Calu3 (cell line): ENCODE data around the gene GSK3B. TPM values are rescaled to one million over a fixed set of nuclear protein-coding genes. Genes with fewer than 3 reads are reported as not detected.

Experiments
- BruUV-seq: library from RNA; stranded (reverse); fragments of 400-500 nt; replicated peaks from 2 replicates; lab custom pipeline; 2021; lab: Mats Ljungman, UMichigan
- CTCF ChIA-PET: fragments of 300-600 bp; sonication (Branson Sonifier 250); formaldehyde crosslinking; loops from one replicate; lab custom pipeline; 2022; ENCODE audit warnings: antibody characterized with exemption; lab: Charles Lee
- DNase-seq: peaks from one replicate; pipeline ENCODE4 v3.0.0; 2022
- H3K27ac Mint-ChIP-seq: one replicate; pipeline ENCODE4 v1.8.0; 2022; ENCODE audit warnings: mixed read lengths; ENCODE audit not compliant: unreplicated experiment
- H3K27me3 Mint-ChIP-seq: one replicate; pipeline ENCODE4 v1.8.0; 2022; ENCODE audit warnings: mixed read lengths; ENCODE audit not compliant: unreplicated experiment
- H3K36me3 Mint-ChIP-seq: one replicate; pipeline ENCODE4 v1.8.0; 2022; ENCODE audit warnings: mild to moderate bottlenecking, moderate library complexity, mixed read lengths; ENCODE audit not compliant: insufficient read depth, unreplicated experiment
- H3K4me1 Mint-ChIP-seq: one replicate; pipeline ENCODE4 v1.8.0; 2022; ENCODE audit warnings: mild to moderate bottlenecking, low read depth, mixed read lengths; ENCODE audit not compliant: unreplicated experiment
- H3K4me3 Mint-ChIP-seq: one replicate; pipeline ENCODE4 v1.8.0; 2022; ENCODE audit warnings: mild to moderate bottlenecking, low read depth, moderate library complexity, mixed read lengths; ENCODE audit not compliant: unreplicated experiment
- H3K9me3 Mint-ChIP-seq: one replicate; pipeline ENCODE4 v1.8.0; 2022; ENCODE audit warnings: low read depth, mixed read lengths; ENCODE audit not compliant: unreplicated experiment
- intact Hi-C: fragments of 100-400 bp; cut with micrococcal nuclease; formaldehyde crosslinking; loops from one replicate; pipeline ENCODE4 v1.10.0; 2022; ENCODE audit not compliant: unreplicated experiment
- total RNA-seq: library from RNA; stranded (reverse); gene quantifications from 2 replicates; pipeline ENCODE4 v1.2.3, GENCODE V29; 2022
- TF ChIP-seq, protein P1 (sequence below): fragments of 200-600 bp; IDR thresholded peaks from one replicate; pipeline ENCODE4 v1.8.0; 2022; ENCODE audit warnings: antibody characterized with exemption; ENCODE audit not compliant: unreplicated experiment

GSK3B gene
- total RNA-seq, 1 experiment from 2014 or later, result 48.6 TPM

DNA sequence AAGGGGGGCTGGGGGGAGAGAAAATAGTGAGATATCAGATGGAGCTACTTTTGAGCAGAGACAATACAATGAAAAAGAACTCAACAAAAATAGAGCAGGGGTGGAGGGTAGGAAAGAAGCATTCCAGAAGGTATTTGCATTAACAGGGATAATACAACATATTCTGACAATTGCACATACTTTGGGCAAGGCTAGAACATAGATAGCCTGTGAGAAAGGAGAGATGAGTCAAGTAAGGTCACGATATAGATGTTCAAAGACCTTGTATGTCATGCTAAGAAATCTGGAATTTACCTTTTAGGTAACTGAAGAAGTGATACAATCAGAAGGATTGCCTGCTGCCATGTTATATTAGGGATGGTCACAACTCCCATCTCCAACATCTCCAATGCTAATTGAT, 155.2 kb downstream of the GSK3B start:
- H3K36me3 Mint-ChIP-seq, result no peaks in the 10 kb centered on the region
- H3K27ac Mint-ChIP-seq, result no peak overlapping the region
- no peak overlapping the region for H3K4me3 Mint-ChIP-seq
- no TSS peak for BruUV-seq
- intact Hi-C loops, result no loop called here
- H3K27me3 Mint-ChIP-seq, result no peaks in the 10 kb centered on the region
- DNase-seq, result no peak
- no peaks in the 10 kb centered on the region for H3K9me3 Mint-ChIP-seq
- peaks cover 18% of the 10 kb centered on the region for H3K4me1 Mint-ChIP-seq
- TF ChIP-seq, protein P1, sequence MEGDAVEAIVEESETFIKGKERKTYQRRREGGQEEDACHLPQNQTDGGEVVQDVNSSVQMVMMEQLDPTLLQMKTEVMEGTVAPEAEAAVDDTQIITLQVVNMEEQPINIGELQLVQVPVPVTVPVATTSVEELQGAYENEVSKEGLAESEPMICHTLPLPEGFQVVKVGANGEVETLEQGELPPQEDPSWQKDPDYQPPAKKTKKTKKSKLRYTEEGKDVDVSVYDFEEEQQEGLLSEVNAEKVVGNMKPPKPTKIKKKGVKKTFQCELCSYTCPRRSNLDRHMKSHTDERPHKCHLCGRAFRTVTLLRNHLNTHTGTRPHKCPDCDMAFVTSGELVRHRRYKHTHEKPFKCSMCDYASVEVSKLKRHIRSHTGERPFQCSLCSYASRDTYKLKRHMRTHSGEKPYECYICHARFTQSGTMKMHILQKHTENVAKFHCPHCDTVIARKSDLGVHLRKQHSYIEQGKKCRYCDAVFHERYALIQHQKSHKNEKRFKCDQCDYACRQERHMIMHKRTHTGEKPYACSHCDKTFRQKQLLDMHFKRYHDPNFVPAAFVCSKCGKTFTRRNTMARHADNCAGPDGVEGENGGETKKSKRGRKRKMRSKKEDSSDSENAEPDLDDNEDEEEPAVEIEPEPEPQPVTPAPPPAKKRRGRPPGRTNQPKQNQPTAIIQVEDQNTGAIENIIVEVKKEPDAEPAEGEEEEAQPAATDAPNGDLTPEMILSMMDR, result no peak
- CTCF ChIA-PET, result no interaction called here

DNA sequence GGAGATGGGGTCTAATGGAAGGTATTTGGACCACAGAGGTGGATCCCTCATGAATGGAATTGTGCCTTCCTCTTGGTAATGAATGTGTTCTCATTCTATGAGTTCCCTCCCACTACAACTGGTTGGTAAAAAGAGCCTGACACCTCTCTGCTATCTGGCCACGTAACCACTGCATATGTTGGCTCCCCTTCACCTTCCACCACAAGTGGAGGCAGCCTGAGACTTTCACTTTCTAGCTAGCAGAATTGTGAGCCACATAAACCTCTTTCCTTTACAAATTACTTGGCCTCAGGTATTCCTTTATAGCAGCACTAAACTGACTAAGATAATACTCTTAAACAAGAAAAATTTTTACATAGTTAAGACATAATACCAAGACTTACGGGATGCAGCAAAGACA, 157.0 kb downstream of the GSK3B start:
- no TSS peak for BruUV-seq
- DNase-seq, result no peak
- no peak overlapping the region for H3K27ac Mint-ChIP-seq
- no peaks in the 10 kb centered on the region for H3K27me3 Mint-ChIP-seq
- no peak overlapping the region for H3K4me3 Mint-ChIP-seq
- intact Hi-C loops, result no loop called here
- peaks cover 8% of the 10 kb centered on the region for H3K4me1 Mint-ChIP-seq
- no peaks in the 10 kb centered on the region for H3K36me3 Mint-ChIP-seq
- H3K9me3 Mint-ChIP-seq, result no peaks in the 10 kb centered on the region
- CTCF ChIA-PET, result no interaction called here
- TF ChIP-seq, protein P1, result no peak

DNA sequence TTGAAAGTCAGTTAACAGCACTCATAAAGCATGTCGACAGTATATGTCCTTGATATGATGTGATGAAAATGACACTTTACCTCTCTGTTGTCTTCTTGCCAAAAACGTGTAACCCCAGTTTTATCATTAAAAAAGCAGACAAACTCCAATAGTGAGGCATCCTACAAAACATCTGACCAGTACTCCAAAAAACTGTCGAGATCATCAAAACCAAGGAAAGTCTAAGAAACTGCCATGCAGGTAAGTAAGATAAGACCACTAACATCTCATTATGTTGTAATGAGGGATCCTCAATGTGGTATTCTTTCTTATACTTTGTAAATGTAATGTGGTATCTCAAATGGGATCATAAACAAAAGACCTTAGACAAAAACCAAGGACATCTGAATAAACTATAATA, 160.0 kb downstream of the GSK3B start:
- no peak for DNase-seq
- Mint-ChIP-seq H3K4me1 (peaks cover 8% of the 10 kb centered on the region), H3K27me3 (no peaks in the 10 kb centered on the region), H3K9me3 (no peaks in the 10 kb centered on the region), H3K36me3 (no peaks in the 10 kb centered on the region), H3K4me3 (no peak overlapping the region), H3K27ac (no peak overlapping the region)
- no TSS peak for BruUV-seq
- intact Hi-C loops, result no loop called here
- CTCF ChIA-PET, result no interaction called here
- TF ChIP-seq, protein P1, result no peak

DNA sequence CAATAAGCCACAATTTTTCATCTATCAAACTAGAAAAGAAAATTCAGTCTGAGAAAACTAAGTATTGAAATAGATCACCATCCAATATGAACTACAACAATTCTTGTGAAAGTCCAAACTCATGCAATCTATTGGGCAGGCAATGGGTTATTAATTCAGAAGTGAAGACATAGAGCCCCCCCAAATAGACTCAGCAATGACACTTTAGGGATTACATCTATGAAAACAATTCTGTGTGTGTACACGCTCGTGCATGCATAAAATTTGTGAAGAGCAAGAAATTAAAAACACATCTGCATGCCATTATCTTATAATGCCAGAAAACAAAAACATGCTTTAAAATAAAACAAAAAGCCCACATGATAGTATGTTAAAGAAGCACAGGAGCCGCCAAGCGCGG, 161.0 kb downstream of the GSK3B start:
- intact Hi-C loops, result no loop called here
- peaks cover 8% of the 10 kb centered on the region for H3K4me1 Mint-ChIP-seq
- H3K27ac Mint-ChIP-seq, result no peak overlapping the region
- TF ChIP-seq, protein P1, result no peak
- CTCF ChIA-PET, result no interaction called here
- BruUV-seq, result no TSS peak
- no peak for DNase-seq
- no peaks in the 10 kb centered on the region for H3K9me3 Mint-ChIP-seq
- no peak overlapping the region for H3K4me3 Mint-ChIP-seq
- H3K27me3 Mint-ChIP-seq, result no peaks in the 10 kb centered on the region
- H3K36me3 Mint-ChIP-seq, result no peaks in the 10 kb centered on the region
